HEK293T (cell line): Measurements from ENCODE around the gene SLC43A1.
A peak's percentile ranks its signal among the peaks of the same experiment; 100 is the strongest.
"Not testable (repeated sequence)": the region's sequence is repeated elsewhere in the genome, so short reads cannot be mapped to it uniquely, and the experiment has no call there.

Experiments used
- CTCF ChIA-PET: fragments of 350-600 bp; formaldehyde crosslinking; extraction: SDS; loops from one replicate; lab custom pipeline; 2021; ENCODE audit warnings: antibody characterized with exemption, inconsistent platforms; lab: Yijun Ruan, JAX
- POLR2A ChIA-PET: fragments of 350-600 bp; formaldehyde crosslinking; extraction: SDS; loops from one replicate; lab custom pipeline; 2020; ENCODE audit warnings: antibody characterized with exemption, inconsistent platforms; lab: Yijun Ruan, JAX
- DNase-seq: peaks from one replicate; pipeline ENCODE4 v3.0.0; 2012; ENCODE audit warnings: mixed read lengths; ENCODE audit errors: extremely low spot score
- ARNT ChIP-seq: fragments of 450-650 bp; IDR thresholded peaks from 2 replicates; pipeline ENCODE4 v1.6.1; 2017; ENCODE audit warnings: mild to moderate bottlenecking
- BHLHE40 ChIP-seq: fragments of 450-650 bp; IDR thresholded peaks from 2 replicates; pipeline ENCODE4 v1.6.1; 2016; ENCODE audit warnings: mild to moderate bottlenecking, moderate library complexity, borderline replicate concordance
- CTBP1 ChIP-seq: fragments of 450-650 bp; IDR thresholded peaks from 2 replicates; pipeline ENCODE4 v1.6.1; 2016; ENCODE audit warnings: borderline replicate concordance
- ELF4 ChIP-seq: fragments of 450-650 bp; IDR thresholded peaks from 2 replicates; pipeline ENCODE4 v1.6.1; 2017; ENCODE audit warnings: antibody characterized with exemption
- FOXA1 ChIP-seq: fragments of 450-650 bp; IDR thresholded peaks from 2 replicates; pipeline ENCODE4 v1.6.1; 2016; ENCODE audit warnings: mild to moderate bottlenecking
- FOXK2 ChIP-seq: fragments of 450-650 bp; IDR thresholded peaks from 2 replicates; pipeline ENCODE4 v1.6.1; 2016; ENCODE audit warnings: mild to moderate bottlenecking
- FOXM1 ChIP-seq: fragments of 450-650 bp; IDR thresholded peaks from 2 replicates; pipeline ENCODE4 v1.6.1; 2017; ENCODE audit warnings: mild to moderate bottlenecking, borderline replicate concordance
- HDGF ChIP-seq: fragments of 450-650 bp; IDR thresholded peaks from 2 replicates; pipeline ENCODE4 v1.6.1; 2017; ENCODE audit warnings: antibody characterized with exemption, borderline replicate concordance
- L3MBTL2 ChIP-seq: fragments of 450-650 bp; conservative IDR thresholded peaks from 2 replicates; pipeline ENCODE4 v1.6.1; 2016; ENCODE audit warnings: mild to moderate bottlenecking
- LEF1 ChIP-seq: fragments of 450-650 bp; IDR thresholded peaks from 2 replicates; pipeline ENCODE4 v1.6.1; 2017; ENCODE audit warnings: mild to moderate bottlenecking, borderline replicate concordance
- NFRKB ChIP-seq: fragments of 450-650 bp; IDR thresholded peaks from 2 replicates; pipeline ENCODE4 v1.6.1; 2016; ENCODE audit warnings: mild to moderate bottlenecking, moderate library complexity
- PKNOX1 ChIP-seq: fragments of 450-650 bp; IDR thresholded peaks from 2 replicates; pipeline ENCODE4 v1.6.1; 2016
- SP1 ChIP-seq: fragments of 450-650 bp; IDR thresholded peaks from 2 replicates; pipeline ENCODE4 v1.6.1; 2017
- SUZ12 ChIP-seq: fragments of 450-650 bp; IDR thresholded peaks from 2 replicates; pipeline ENCODE4 v1.6.1; 2016; ENCODE audit warnings: mild to moderate bottlenecking
- TARDBP ChIP-seq: fragments of 450-650 bp; IDR thresholded peaks from 2 replicates; pipeline ENCODE4 v1.6.1; 2016
- ZNF384 ChIP-seq: fragments of 450-650 bp; IDR thresholded peaks from 2 replicates; pipeline ENCODE4 v1.6.1; 2016

The SLC43A1 gene

GRCh38 chr11:57457643-57458023, 57.9 kb downstream of the SLC43A1 start:
- POLR2A ChIA-PET: interaction anchor here (1.0 to 1.2 kb wide), 2 partner anchors 26 to 69 kb away, joined by 3 to 6 read pairs; no protein-coding TSS in a partner anchor
- no peak for DNase-seq

GRCh38 chr11:57456960-57457642, 58.4 kb downstream of the SLC43A1 start:
- POLR2A ChIA-PET: interaction anchor here (1.0 to 1.2 kb wide), 2 partner anchors 26 to 69 kb away, joined by 3 to 6 read pairs; no protein-coding TSS in a partner anchor
- TF ChIP-seq ZNF384 (no peak), L3MBTL2 (no peak), LEF1 (no peak)
- CTCF ChIA-PET: interaction anchor here (0.6 to 2.8 kb wide), 15 partner anchors 9 to 1006 kb away, joined by 3 to 24 read pairs (median 4); partner anchors contain the start of gene UBE2L6
- peak; percentile 78 for DNase-seq

More at GRCh38 chr11:57457643-57458023, 57.9 kb downstream of the SLC43A1 start:
- CTCF ChIA-PET: interaction anchor here (0.5 to 2.8 kb wide), 16 partner anchors 8 to 186 kb away, joined by 3 to 24 read pairs (median 4); partner anchors contain the start of gene UBE2L6
- TF ChIP-seq TARDBP (no peak), PKNOX1 (no peak), ELF4 (no peak), L3MBTL2 (no peak), ZNF384 (no peak), HDGF (no peak), ARNT (no peak), CTBP1 (no peak), SP1 (no peak), FOXK2 (no peak), FOXA1 (no peak), SUZ12 (no peak)

GRCh38 chr11:57453543-57454177, 61.8 kb downstream of the SLC43A1 start:
- TF ChIP-seq L3MBTL2: no peak
- TF ChIP-seq FOXA1: no peak
- no peak for TF ChIP-seq HDGF
- no peak for TF ChIP-seq NFRKB
- TF ChIP-seq FOXK2: no peak
- TF ChIP-seq LEF1: no peak
- TF ChIP-seq BHLHE40: no peak
- CTCF ChIA-PET: interaction anchor here (0.9 to 1.2 kb wide), 2 partner anchors 40 to 187 kb away, joined by 3 to 4 read pairs; no protein-coding TSS in a partner anchor
- POLR2A ChIA-PET: no interaction called here
- no peak for DNase-seq

- TF ChIP-seq FOXK2: no peak
- no peak for TF ChIP-seq BHLHE40
- no peak for TF ChIP-seq LEF1
- no peak for TF ChIP-seq ELF4
- no peak for TF ChIP-seq ZNF384
- TF ChIP-seq SP1: no peak
- no peak for TF ChIP-seq PKNOX1
- no peak for TF ChIP-seq ARNT
- no peak for TF ChIP-seq CTBP1
- TF ChIP-seq HDGF: no peak
- TF ChIP-seq NFRKB: no peak
- no peak for TF ChIP-seq FOXM1
- no peak for TF ChIP-seq L3MBTL2
- TF ChIP-seq TARDBP: no peak
- no peak for TF ChIP-seq FOXA1
- no peak for DNase-seq
- ChIA-PET POLR2A (no interaction called here), CTCF (interaction anchor here (0.9 kb wide), 1 partner anchor 13 kb away, joined by 3 read pairs; no protein-coding TSS in a partner anchor)
These were observed 69.4 kb downstream of the SLC43A1 start for GRCh38 chr11:57446055-57446454.

GRCh38 chr11:57445122-57445394, 70.4 kb downstream of the SLC43A1 start:
- POLR2A ChIA-PET, DNase-seq: not testable (repeated sequence)

GRCh38 chr11:57444362-57445121, 71.0 kb downstream of the SLC43A1 start:
- ChIA-PET CTCF (interaction anchor here (2.7 kb wide), 1 partner anchor 13 kb away, joined by 20 read pairs; no protein-coding TSS in a partner anchor), POLR2A (no interaction called here)

More at GRCh38 chr11:57445122-57445394, 70.4 kb downstream of the SLC43A1 start:
- CTCF ChIA-PET: interaction anchor here (0.5 kb wide), 1 partner anchor 47 kb away, joined by 4 read pairs; no protein-coding TSS in a partner anchor

More at GRCh38 chr11:57444362-57445121, 71.0 kb downstream of the SLC43A1 start:
- peak; percentile 10; the same call in 1 of the 2 replicates for TF ChIP-seq PKNOX1
- TF ChIP-seq LEF1: no peak
- DNase-seq: no peak
